Measurements from ENCODE around the gene AJUBA. TPM values are rescaled to one million over a fixed set of nuclear protein-coding genes. Genes with fewer than 3 reads are reported as not detected.
"Not testable (repeated sequence)": the region's sequence is repeated elsewhere in the genome, so short reads cannot be mapped to it uniquely, and the experiment has no call there.

AJUBA gene
- total RNA-seq, 2 donors from 2014 or later: 5.8 to 24.6 TPM

- H3K36me3 ChIP-seq: peaks cover 25% of the 10 kb centered on the region
Measured at GRCh38 chr14:22952418-22952817, 29.9 kb downstream of the AJUBA start.

DNA sequence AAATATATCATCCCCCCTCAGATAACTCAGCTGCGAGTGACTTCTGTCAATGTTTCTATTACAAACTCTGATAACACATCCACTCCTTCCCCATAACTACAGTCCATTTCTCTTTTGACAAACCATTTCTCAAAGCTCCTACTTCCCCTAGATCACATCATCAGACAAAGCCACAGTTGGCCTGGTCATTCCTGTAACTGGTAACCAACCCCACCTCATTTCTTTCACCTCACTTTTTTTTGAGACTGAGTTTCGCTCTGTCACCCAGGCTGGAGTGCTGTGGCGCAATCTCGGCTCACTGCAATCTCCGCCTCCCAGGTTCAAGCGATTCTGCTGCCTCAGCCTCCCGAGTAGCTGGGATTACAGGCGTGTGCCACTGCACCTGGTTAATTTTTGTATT is 30.6 kb downstream of the AJUBA start:
- H3K27ac ChIP-seq; H3K27me3 ChIP-seq; H3K9me3 ChIP-seq; DNase-seq (ENCODE audit: low spot score); H3K4me3 ChIP-seq: not testable (repeated sequence)
- Histone ChIP-seq H3K4me1 (peaks cover 0 to 11% of the 10 kb centered on the region in 2 donors), H3K36me3 (peaks cover 31% of the 10 kb centered on the region)

More at GRCh38 chr14:22952418-22952817, 29.9 kb downstream of the AJUBA start:
- H3K4me1 ChIP-seq: peaks cover 0 to 13% of the 10 kb centered on the region in 2 donors
- TF ChIP-seq, protein P1, sequence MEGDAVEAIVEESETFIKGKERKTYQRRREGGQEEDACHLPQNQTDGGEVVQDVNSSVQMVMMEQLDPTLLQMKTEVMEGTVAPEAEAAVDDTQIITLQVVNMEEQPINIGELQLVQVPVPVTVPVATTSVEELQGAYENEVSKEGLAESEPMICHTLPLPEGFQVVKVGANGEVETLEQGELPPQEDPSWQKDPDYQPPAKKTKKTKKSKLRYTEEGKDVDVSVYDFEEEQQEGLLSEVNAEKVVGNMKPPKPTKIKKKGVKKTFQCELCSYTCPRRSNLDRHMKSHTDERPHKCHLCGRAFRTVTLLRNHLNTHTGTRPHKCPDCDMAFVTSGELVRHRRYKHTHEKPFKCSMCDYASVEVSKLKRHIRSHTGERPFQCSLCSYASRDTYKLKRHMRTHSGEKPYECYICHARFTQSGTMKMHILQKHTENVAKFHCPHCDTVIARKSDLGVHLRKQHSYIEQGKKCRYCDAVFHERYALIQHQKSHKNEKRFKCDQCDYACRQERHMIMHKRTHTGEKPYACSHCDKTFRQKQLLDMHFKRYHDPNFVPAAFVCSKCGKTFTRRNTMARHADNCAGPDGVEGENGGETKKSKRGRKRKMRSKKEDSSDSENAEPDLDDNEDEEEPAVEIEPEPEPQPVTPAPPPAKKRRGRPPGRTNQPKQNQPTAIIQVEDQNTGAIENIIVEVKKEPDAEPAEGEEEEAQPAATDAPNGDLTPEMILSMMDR (IDR thresholded peaks at IDR 0.05): no peak
- no peaks in the 10 kb centered on the region for H3K27me3 ChIP-seq
- H3K9me3 ChIP-seq: no peaks in the 10 kb centered on the region
- H3K4me3 ChIP-seq: no peak overlapping the region
- DNase-seq (ENCODE audit: low spot score): no peak
- H3K27ac ChIP-seq: no peak overlapping the region

GRCh38 chr14:22945642-22946041 is 36.7 kb downstream of the AJUBA start:
- Histone ChIP-seq H3K27me3 (no peaks in the 10 kb centered on the region), H3K4me1 (no peaks in the 10 kb centered on the region), H3K27ac (no peak overlapping the region), H3K36me3 (peaks cover 29% of the 10 kb centered on the region), H3K4me3 (no peak overlapping the region), H3K9me3 (no peaks in the 10 kb centered on the region)
- no peak for DNase-seq (ENCODE audit: low spot score)
- TF ChIP-seq, protein P1 (IDR thresholded peaks at IDR 0.05): no peak

DNA sequence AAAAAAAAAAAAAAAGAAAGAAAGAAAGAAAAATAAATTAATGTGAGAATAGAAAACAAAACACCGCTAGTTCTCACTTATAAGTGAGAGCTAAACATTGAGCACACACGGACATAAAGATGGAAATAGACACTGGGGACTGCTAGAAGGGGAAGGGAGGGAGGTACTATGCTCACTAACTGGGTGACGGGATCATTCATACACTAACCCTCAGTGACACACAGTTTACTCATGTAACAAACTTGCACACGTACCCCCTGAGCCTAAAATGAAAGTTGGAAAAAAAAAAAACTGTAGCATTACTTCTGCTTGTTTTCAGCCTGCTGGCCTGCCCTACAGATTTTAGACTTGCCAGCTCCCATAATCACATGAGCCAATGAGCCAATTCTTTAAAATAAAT is 42.7 kb downstream of the AJUBA start:
- Histone ChIP-seq H3K4me3 (no peak overlapping the region), H3K27me3 (no peaks in the 10 kb centered on the region), H3K9me3 (no peaks in the 10 kb centered on the region), H3K36me3 (peaks cover 4% of the 10 kb centered on the region), H3K27ac (no peak overlapping the region), H3K4me1 (no peaks in the 10 kb centered on the region)
- TF ChIP-seq, protein P1 (IDR thresholded peaks at IDR 0.05): no peak
- no peak for DNase-seq (ENCODE audit: low spot score)

- Histone ChIP-seq H3K27me3 (no peaks in the 10 kb centered on the region), H3K9me3 (no peaks in the 10 kb centered on the region), H3K4me1 (peaks cover 0 to 6% of the 10 kb centered on the region in 2 donors), H3K4me3 (no peak overlapping the region), H3K27ac (no peak overlapping the region), H3K36me3 (no peaks in the 10 kb centered on the region)
- DNase-seq (ENCODE audit: low spot score): no peak
- TF ChIP-seq, protein P1 (IDR thresholded peaks at IDR 0.05): no peak
Measured at GRCh38 chr14:22935156-22935555, 47.2 kb downstream of the AJUBA start.

GRCh38 chr14:22932146-22932545 is 50.2 kb downstream of the AJUBA start:
- TF ChIP-seq, protein P1 (IDR thresholded peaks at IDR 0.05): no peak
- Histone ChIP-seq H3K36me3 (no peaks in the 10 kb centered on the region), H3K27ac (no peak overlapping the region), H3K4me1 (peaks cover 0 to 20% of the 10 kb centered on the region in 2 donors), H3K9me3 (no peaks in the 10 kb centered on the region), H3K27me3 (no peaks in the 10 kb centered on the region), H3K4me3 (no peak overlapping the region)
- no peak for DNase-seq (ENCODE audit: low spot score)

Data from right atrium auricular region (tissue), 2 donors.